Neuron (in vitro differentiated cells): ENCODE results near the gene CDC37.

Source experiments
- H2AFZ ChIP-seq: one replicate; pipeline ENCODE4 v1.6.1; 2013; ENCODE audit warnings: low read depth, mild to moderate bottlenecking, inconsistent platforms, low read length, moderate library complexity
- H3K27me3 ChIP-seq: one replicate; pipeline ENCODE4 v1.6.1; 2013; ENCODE audit warnings: low read length; ENCODE audit not compliant: insufficient read depth
- H3K36me3 ChIP-seq: one replicate; pipeline ENCODE4 v1.6.1; 2013; ENCODE audit warnings: low read length; ENCODE audit not compliant: insufficient read depth
- H3K4me1 ChIP-seq: one replicate; pipeline ENCODE4 v1.6.1; 2013; ENCODE audit warnings: low read length; ENCODE audit not compliant: insufficient read depth
- H3K4me3 ChIP-seq: 2 replicates; pipeline ENCODE4 v1.5.1; 2013; ENCODE audit warnings: mild to moderate bottlenecking, low read length, moderate library complexity
- H3K9me3 ChIP-seq: one replicate; pipeline ENCODE4 v1.6.1; 2013; ENCODE audit warnings: low read length

CDC37 gene

GRCh38 chr19:10428996-10429381 is 25.6 kb upstream of the CDC37 start:
- Histone ChIP-seq H3K4me1 (peaks cover 5% of the 10 kb centered on the region), H3K27me3 (peaks cover 79% of the 10 kb centered on the region), H3K36me3 (no peaks in the 10 kb centered on the region), H3K9me3 (no peaks in the 10 kb centered on the region), H2AFZ (no peak overlapping the region), H3K4me3 (no peak overlapping the region)

- Histone ChIP-seq H3K4me3 (no peak overlapping the region), H3K27me3 (peaks cover 73% of the 10 kb centered on the region), H3K4me1 (peaks cover 1% of the 10 kb centered on the region), H3K9me3 (no peaks in the 10 kb centered on the region), H3K36me3 (no peaks in the 10 kb centered on the region), H2AFZ (no peak overlapping the region)
Measured at GRCh38 chr19:10427169-10427568, 23.8 kb upstream of the CDC37 start.

- Histone ChIP-seq H2AFZ (no peak overlapping the region), H3K27me3 (peaks cover 70% of the 10 kb centered on the region), H3K36me3 (no peaks in the 10 kb centered on the region), H3K4me1 (peaks cover 14% of the 10 kb centered on the region), H3K9me3 (no peaks in the 10 kb centered on the region), H3K4me3 (no peak overlapping the region)
Measured at GRCh38 chr19:10424011-10424637, 20.8 kb upstream of the CDC37 start.

GRCh38 chr19:10422846-10423245 is 19.5 kb upstream of the CDC37 start:
- no peaks in the 10 kb centered on the region for H3K9me3 ChIP-seq
- no peak overlapping the region for H3K4me3 ChIP-seq
- H2AFZ ChIP-seq, result no peak overlapping the region
- no peaks in the 10 kb centered on the region for H3K36me3 ChIP-seq
- peaks cover 22% of the 10 kb centered on the region for H3K4me1 ChIP-seq
- peaks cover 67% of the 10 kb centered on the region for H3K27me3 ChIP-seq

GRCh38 chr19:10422046-10422461 is 18.7 kb upstream of the CDC37 start:
- peaks cover 25% of the 10 kb centered on the region for H3K4me1 ChIP-seq
- H3K27me3 ChIP-seq, result peaks cover 68% of the 10 kb centered on the region
- no peaks in the 10 kb centered on the region for H3K9me3 ChIP-seq
- no peak overlapping the region for H3K4me3 ChIP-seq
- no peak overlapping the region for H2AFZ ChIP-seq
- no peaks in the 10 kb centered on the region for H3K36me3 ChIP-seq

- Histone ChIP-seq H2AFZ (no peak overlapping the region), H3K36me3 (no peaks in the 10 kb centered on the region), H3K4me3 (no peak overlapping the region), H3K9me3 (no peaks in the 10 kb centered on the region), H3K27me3 (peaks cover 72% of the 10 kb centered on the region), H3K4me1 (peaks cover 25% of the 10 kb centered on the region)
Measured at GRCh38 chr19:10421240-10422045, 18.1 kb upstream of the CDC37 start.

GRCh38 chr19:10420444-10421239 is 17.3 kb upstream of the CDC37 start, which contains the start of gene PDE4A:
PDE4A (plus strand) TSS chr19:10420538; CDS start chr19:10420765, 227 bp downstream.
- H3K4me3 ChIP-seq, result peak within 1 kb of the TSS; percentile 41
- no peak within 1 kb of the TSS for H2AFZ ChIP-seq
- H3K27me3 ChIP-seq, result peaks cover 72% of the 10 kb centered on the region

GRCh38 chr19:10419646-10420443 is 16.5 kb upstream of the CDC37 start:
- Histone ChIP-seq H3K4me3 (peak overlapping the region; percentile 41), H3K9me3 (no peaks in the 10 kb centered on the region), H2AFZ (no peak overlapping the region), H3K36me3 (no peaks in the 10 kb centered on the region), H3K27me3 (peaks cover 69% of the 10 kb centered on the region), H3K4me1 (peaks cover 29% of the 10 kb centered on the region)

More at GRCh38 chr19:10420444-10421239, 17.3 kb upstream of the CDC37 start, which contains the start of gene PDE4A:
- Histone ChIP-seq H3K9me3 (no peaks in the 10 kb centered on the region), H3K4me1 (peaks cover 29% of the 10 kb centered on the region), H3K36me3 (no peaks in the 10 kb centered on the region)

GRCh38 chr19:10419200-10419645 is 15.9 kb upstream of the CDC37 start:
- peaks cover 4% of the 10 kb centered on the region for H3K9me3 ChIP-seq
- peaks cover 65% of the 10 kb centered on the region for H3K27me3 ChIP-seq
- H3K4me1 ChIP-seq, result peaks cover 29% of the 10 kb centered on the region
- H2AFZ ChIP-seq, result no peak overlapping the region
- H3K4me3 ChIP-seq, result peak overlapping the region; percentile 41
- H3K36me3 ChIP-seq, result no peaks in the 10 kb centered on the region

- no peak overlapping the region for H3K4me3 ChIP-seq
- H2AFZ ChIP-seq, result no peak overlapping the region
- no peaks in the 10 kb centered on the region for H3K36me3 ChIP-seq
- peaks cover 5% of the 10 kb centered on the region for H3K9me3 ChIP-seq
- peaks cover 29% of the 10 kb centered on the region for H3K4me1 ChIP-seq
- H3K27me3 ChIP-seq, result peaks cover 65% of the 10 kb centered on the region
Measured at GRCh38 chr19:10418485-10419199, 15.3 kb upstream of the CDC37 start.

GRCh38 chr19:10418235-10418484 is 14.8 kb upstream of the CDC37 start:
- Histone ChIP-seq H3K4me1 (peaks cover 29% of the 10 kb centered on the region), H2AFZ (no peak overlapping the region), H3K27me3 (peaks cover 62% of the 10 kb centered on the region), H3K9me3 (peaks cover 5% of the 10 kb centered on the region), H3K4me3 (no peak overlapping the region), H3K36me3 (no peaks in the 10 kb centered on the region)
